Karpas-422 (cell line): ENCODE measurements around the gene RIMS4. TPM values are rescaled to one million over a fixed set of nuclear protein-coding genes. Genes with fewer than 3 reads are reported as not detected.
"Not testable (repeated sequence)": the region's sequence is repeated elsewhere in the genome, so short reads cannot be mapped to it uniquely, and the experiment has no call there.

Experiments
- DNase-seq: peaks from one replicate; pipeline ENCODE4 v3.0.0-alpha.2; 2015
- H2AFZ ChIP-seq: fragments of 200-600 bp; sonication (generic); 2 replicates; pipeline ENCODE4 v1.6.1; 2014; ENCODE audit warnings: antibody characterized with exemption, low read length, mixed read lengths
- H3K27ac ChIP-seq: fragments of 200-600 bp; sonication (generic); 2 replicates; pipeline ENCODE4 v1.5.1; 2014; ENCODE audit warnings: mild to moderate bottlenecking, low read length, moderate library complexity
- H3K27me3 ChIP-seq: fragments of 200-600 bp; sonication (generic); 2 replicates; pipeline ENCODE4 v1.6.1; 2014; ENCODE audit warnings: low read length, mixed read lengths
- H3K36me3 ChIP-seq: fragments of 200-600 bp; sonication (generic); 2 replicates; pipeline ENCODE4 v1.6.1; 2014; ENCODE audit warnings: low read length, mixed read lengths; ENCODE audit not compliant: insufficient read depth
- H3K4me1 ChIP-seq: fragments of 200-600 bp; sonication (generic); 2 replicates; pipeline ENCODE4 v1.6.1; 2014; ENCODE audit warnings: mild to moderate bottlenecking, low read length, mixed read lengths
- H3K4me2 ChIP-seq: fragments of 200-600 bp; sonication (generic); 2 replicates; pipeline ENCODE4 v1.6.1; 2014; ENCODE audit warnings: low read length, low read depth, mild to moderate bottlenecking; ENCODE audit not compliant: poor library complexity, severe bottlenecking
- H3K4me3 ChIP-seq: fragments of 200-600 bp; sonication (generic); 2 replicates; pipeline ENCODE4 v1.5.1; 2014; ENCODE audit warnings: mild to moderate bottlenecking, antibody characterized with exemption, low read length, mixed read lengths
- H3K79me2 ChIP-seq: fragments of 200-600 bp; sonication (generic); 2 replicates; pipeline ENCODE4 v1.6.1; 2014; ENCODE audit warnings: mild to moderate bottlenecking, low read length, mixed read lengths
- H3K9ac ChIP-seq: fragments of 200-600 bp; sonication (generic); 2 replicates; pipeline ENCODE4 v1.6.0; 2014; ENCODE audit warnings: low read length
- H3K9me2 ChIP-seq: fragments of 200-600 bp; sonication (generic), shearing (Covaris generic); replicated peaks from 2 replicates; pipeline ENCODE4 v1.6.0; 2014; ENCODE audit warnings: mild to moderate bottlenecking, low read length, moderate library complexity; ENCODE audit not compliant: insufficient read depth
- H3K9me3 ChIP-seq: fragments of 300-700, 200-600 bp; sonication (generic); 2 replicates; pipeline ENCODE4 v1.6.1; 2014; ENCODE audit warnings: low read length, mixed read lengths
- H4K20me1 ChIP-seq: fragments of 200-600 bp; sonication (generic); 2 replicates; pipeline ENCODE4 v1.6.1; 2014; ENCODE audit warnings: mild to moderate bottlenecking, antibody characterized with exemption, low read length, low read depth; ENCODE audit not compliant: insufficient read depth
- total RNA-seq: library from RNA; depleted of rRNA; stranded (reverse); fragments of >200 nt; shearing (Covaris generic); gene quantifications from 2 replicates; pipeline ENCODE4 v1.2.3, GENCODE V29; 2014; ENCODE audit warnings: low replicate concordance

RIMS4 gene
- total RNA-seq, 1 experiment from 2014 or later: not detected

DNA sequence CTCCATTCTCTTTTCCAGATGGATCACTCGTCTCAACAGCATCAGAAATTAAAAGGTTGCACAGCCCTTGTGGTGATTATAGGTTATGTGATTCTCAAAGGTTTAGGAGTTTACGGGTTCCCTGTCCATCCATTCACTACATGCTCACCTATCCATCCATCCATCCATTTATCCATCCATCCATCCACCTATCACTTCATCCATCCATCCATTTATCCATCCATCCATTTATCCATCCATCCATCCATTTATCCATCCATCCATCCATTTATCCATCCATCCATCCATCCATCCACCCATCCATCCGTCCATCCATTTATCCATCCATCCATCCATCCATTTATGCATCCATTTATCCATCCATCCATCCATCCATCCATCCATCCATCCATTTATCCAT is 46.5 kb downstream of the RIMS4 start:
- H3K36me3 ChIP-seq, H3K79me2 ChIP-seq, H3K9ac ChIP-seq, DNase-seq, H3K27ac ChIP-seq, H3K9me2 ChIP-seq, H3K9me3 ChIP-seq, H3K4me3 ChIP-seq, H2AFZ ChIP-seq, H3K27me3 ChIP-seq, H4K20me1 ChIP-seq, H3K4me1 ChIP-seq, H3K4me2 ChIP-seq: not testable (repeated sequence)

GRCh38 chr20:44762466-44763140 is 47.7 kb downstream of the RIMS4 start:
- H3K27ac ChIP-seq: no peak overlapping the region
- no peaks in the 10 kb centered on the region for H3K4me1 ChIP-seq
- H3K27me3 ChIP-seq: no peaks in the 10 kb centered on the region
- H2AFZ ChIP-seq: no peak overlapping the region
- no peaks in the 10 kb centered on the region for H3K9me3 ChIP-seq
- H3K79me2 ChIP-seq: no peaks in the 10 kb centered on the region
- H3K4me2 ChIP-seq: no peak overlapping the region
- DNase-seq: no peak
- H3K9me2 ChIP-seq: no peaks in the 10 kb centered on the region
- H3K9ac ChIP-seq: no peak overlapping the region
- no peaks in the 10 kb centered on the region for H4K20me1 ChIP-seq
- H3K36me3 ChIP-seq: no peaks in the 10 kb centered on the region
- H3K4me3 ChIP-seq: no peak overlapping the region

GRCh38 chr20:44761423-44761822 is 48.9 kb downstream of the RIMS4 start:
- Histone ChIP-seq H3K4me2 (no peak overlapping the region), H3K4me1 (no peaks in the 10 kb centered on the region), H3K36me3 (no peaks in the 10 kb centered on the region), H3K27me3 (no peaks in the 10 kb centered on the region), H3K79me2 (no peaks in the 10 kb centered on the region), H4K20me1 (no peaks in the 10 kb centered on the region), H3K9me3 (no peaks in the 10 kb centered on the region), H2AFZ (no peak overlapping the region), H3K9me2 (no peaks in the 10 kb centered on the region), H3K9ac (no peak overlapping the region), H3K27ac (no peak overlapping the region), H3K4me3 (no peak overlapping the region)
- DNase-seq: no peak

DNA sequence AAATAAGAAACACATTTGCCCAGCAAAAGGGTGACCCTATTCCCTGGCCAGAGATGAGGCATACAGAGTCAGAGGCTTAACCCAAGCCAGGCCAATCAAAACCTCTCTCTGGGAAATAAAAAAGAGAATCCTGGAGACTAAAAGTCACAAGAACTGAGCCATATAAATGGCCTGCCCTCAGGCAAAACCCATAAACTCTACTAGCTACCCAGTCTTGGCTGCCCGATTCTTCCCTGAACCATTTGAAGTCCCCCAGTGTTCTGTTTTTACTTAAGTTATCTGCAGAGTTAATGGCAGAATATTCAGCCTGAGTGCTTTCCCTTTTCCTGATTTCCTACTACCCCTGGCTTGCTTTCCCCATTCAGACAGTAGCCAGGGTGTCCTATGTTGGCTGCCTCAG is 50.8 kb downstream of the RIMS4 start:
- Histone ChIP-seq H3K4me2 (no peak overlapping the region), H3K9me3 (no peaks in the 10 kb centered on the region), H3K36me3 (no peaks in the 10 kb centered on the region), H3K79me2 (no peaks in the 10 kb centered on the region), H3K27ac (no peak overlapping the region), H3K9me2 (no peaks in the 10 kb centered on the region), H4K20me1 (no peaks in the 10 kb centered on the region), H3K27me3 (no peaks in the 10 kb centered on the region), H3K9ac (no peak overlapping the region), H3K4me3 (no peak overlapping the region), H2AFZ (no peak overlapping the region), H3K4me1 (no peaks in the 10 kb centered on the region)
- no peak for DNase-seq

GRCh38 chr20:44758247-44759101 is 51.9 kb downstream of the RIMS4 start:
- H2AFZ ChIP-seq: no peak overlapping the region
- no peak overlapping the region for H3K9ac ChIP-seq
- H3K4me1 ChIP-seq: no peaks in the 10 kb centered on the region
- DNase-seq: no peak
- H3K27me3 ChIP-seq: no peaks in the 10 kb centered on the region
- H3K9me2 ChIP-seq: no peaks in the 10 kb centered on the region
- no peaks in the 10 kb centered on the region for H3K79me2 ChIP-seq
- H3K4me2 ChIP-seq: no peak overlapping the region
- no peak overlapping the region for H3K4me3 ChIP-seq
- no peak overlapping the region for H3K27ac ChIP-seq
- no peaks in the 10 kb centered on the region for H4K20me1 ChIP-seq
- H3K9me3 ChIP-seq: no peaks in the 10 kb centered on the region
- H3K36me3 ChIP-seq: no peaks in the 10 kb centered on the region

GRCh38 chr20:44756956-44757355 is 53.4 kb downstream of the RIMS4 start:
- H3K27me3 ChIP-seq: no peaks in the 10 kb centered on the region
- no peaks in the 10 kb centered on the region for H3K9me2 ChIP-seq
- H3K4me2 ChIP-seq: no peak overlapping the region
- H3K9ac ChIP-seq: no peak overlapping the region
- no peaks in the 10 kb centered on the region for H3K79me2 ChIP-seq
- H2AFZ ChIP-seq: no peak overlapping the region
- H3K9me3 ChIP-seq: no peaks in the 10 kb centered on the region
- H3K36me3 ChIP-seq: no peaks in the 10 kb centered on the region
- no peak for DNase-seq
- H4K20me1 ChIP-seq: no peaks in the 10 kb centered on the region
- no peak overlapping the region for H3K4me3 ChIP-seq
- no peaks in the 10 kb centered on the region for H3K4me1 ChIP-seq
- no peak overlapping the region for H3K27ac ChIP-seq

DNA sequence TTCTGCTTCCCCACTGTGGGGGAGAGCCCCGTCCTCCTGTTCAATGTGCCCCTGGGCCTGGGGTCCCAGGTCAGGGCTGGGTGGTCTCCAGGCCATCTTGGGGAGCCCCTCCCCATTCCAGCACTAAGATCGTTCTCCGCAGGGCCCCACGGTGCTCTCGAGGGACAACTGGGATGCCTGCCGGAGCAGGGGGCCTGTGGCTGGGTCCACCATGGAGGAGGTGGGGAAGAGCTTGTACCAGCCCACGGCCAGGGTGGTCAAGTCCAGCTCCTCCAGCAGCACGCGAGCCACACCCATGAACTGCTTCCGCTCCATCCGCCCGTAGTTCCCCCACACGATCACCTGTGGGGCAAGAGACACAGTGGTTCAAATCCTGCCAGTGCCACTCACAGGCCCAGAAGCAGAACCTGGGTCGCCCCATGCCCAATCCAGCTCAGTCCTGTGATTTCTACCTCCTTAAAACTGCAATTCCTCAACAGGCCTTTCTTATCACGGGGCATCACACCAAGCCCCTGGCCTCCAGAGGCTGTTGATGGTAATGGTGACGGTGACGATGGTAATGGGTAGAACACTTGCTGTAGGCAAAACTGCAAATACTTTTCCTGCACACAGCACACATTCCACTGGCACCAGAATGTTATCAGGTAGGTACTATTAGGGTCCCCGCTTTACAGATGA is 54.2 kb downstream of the RIMS4 start:
- Histone ChIP-seq H4K20me1 (no peaks in the 10 kb centered on the region), H3K36me3 (no peaks in the 10 kb centered on the region), H3K9ac (no peak overlapping the region), H3K4me2 (no peak overlapping the region), H3K27ac (no peak overlapping the region), H3K79me2 (no peaks in the 10 kb centered on the region), H2AFZ (no peak overlapping the region), H3K4me1 (no peaks in the 10 kb centered on the region), H3K9me3 (no peaks in the 10 kb centered on the region), H3K9me2 (no peaks in the 10 kb centered on the region), H3K4me3 (no peak overlapping the region), H3K27me3 (no peaks in the 10 kb centered on the region)
- DNase-seq: no peak

GRCh38 chr20:44754554-44754953 is 55.8 kb downstream of the RIMS4 start:
- no peaks in the 10 kb centered on the region for H3K79me2 ChIP-seq
- no peak overlapping the region for H3K27ac ChIP-seq
- no peaks in the 10 kb centered on the region for H3K4me1 ChIP-seq
- no peak overlapping the region for H3K4me3 ChIP-seq
- H3K9me2 ChIP-seq: no peaks in the 10 kb centered on the region
- H2AFZ ChIP-seq: no peak overlapping the region
- no peaks in the 10 kb centered on the region for H4K20me1 ChIP-seq
- H3K9ac ChIP-seq: no peak overlapping the region
- H3K9me3 ChIP-seq: no peaks in the 10 kb centered on the region
- H3K4me2 ChIP-seq: no peak overlapping the region
- DNase-seq: no peak
- H3K36me3 ChIP-seq: no peaks in the 10 kb centered on the region
- H3K27me3 ChIP-seq: no peaks in the 10 kb centered on the region
